Uterus (tissue), 2 donors: Measurements from ENCODE around the gene SOCS1.

ENCODE experiments used
- CTCF ChIP-seq, 4 experiments: fragments of 200-600 bp in 2 of 4; fragments of 450-650 bp in 2 of 4; sonication (generic) in 2 of 4; IDR thresholded peaks; one replicate each; pipeline ENCODE4 v1.5.1; 2016 to 2019; ENCODE audit warnings: antibody characterized with exemption in 4 of 4, mild to moderate bottlenecking in 2 of 4, moderate library complexity in 1 of 4
- POLR2A ChIP-seq, 2 donors: fragments of 450-650 bp; IDR thresholded peaks; one replicate each; pipeline ENCODE4 v1.6.1; 2016; ENCODE audit warnings: antibody characterized with exemption in 2 of 2, mild to moderate bottlenecking in 1 of 2, moderate library complexity in 1 of 2

GRCh38 chr16:11283820-11284248 is 27.8 kb upstream of the SOCS1 start:
- no peak for TF ChIP-seq CTCF (IDR thresholded peaks at IDR 0.05)
- no peak for TF ChIP-seq POLR2A (IDR thresholded peaks at IDR 0.05)
